Measurements from ENCODE around the gene XIRP1. TPM values are rescaled to one million over a fixed set of nuclear protein-coding genes. Genes with fewer than 3 reads are reported as not detected.

The XIRP1 gene
- total RNA-seq, 1 experiment from 2014 or later: not detected

GRCh38 chr3:39188271-39189149, 3.9 kb downstream of the XIRP1 start:
- DNase-seq (ENCODE audit: extremely low read depth, low read depth): no peak

- DNase-seq (ENCODE audit: extremely low read depth, low read depth): no peak
These were observed 4.8 kb downstream of the XIRP1 start for GRCh38 chr3:39187372-39188155.

- no peak for DNase-seq (ENCODE audit: extremely low read depth, low read depth)
These were observed 5.7 kb downstream of the XIRP1 start for GRCh38 chr3:39186692-39187151.

GRCh38 chr3:39185959-39186691, 6.3 kb downstream of the XIRP1 start:
- DNase-seq (ENCODE audit: extremely low read depth, low read depth): no peak

GRCh38 chr3:39185326-39185958, 7.0 kb downstream of the XIRP1 start:
- no peak for DNase-seq (ENCODE audit: extremely low read depth, low read depth)

- no peak for DNase-seq (ENCODE audit: extremely low read depth, low read depth)
These were observed 7.5 kb downstream of the XIRP1 start for GRCh38 chr3:39184968-39185285.

GRCh38 chr3:39184081-39184967, 8.1 kb downstream of the XIRP1 start:
- DNase-seq (ENCODE audit: extremely low read depth, low read depth): no peak

GRCh38 chr3:39183211-39184080, 8.9 kb downstream of the XIRP1 start:
- DNase-seq (ENCODE audit: extremely low read depth, low read depth): no peak

- no peak for DNase-seq (ENCODE audit: extremely low read depth, low read depth)
These were observed 10.7 kb downstream of the XIRP1 start for GRCh38 chr3:39181408-39182335.

GRCh38 chr3:39180546-39181346, 11.6 kb downstream of the XIRP1 start:
- peak; percentile 59 for DNase-seq (ENCODE audit: extremely low read depth, low read depth)

- DNase-seq (ENCODE audit: extremely low read depth, low read depth): no peak
These were observed 12.2 kb downstream of the XIRP1 start for GRCh38 chr3:39180183-39180545.

- DNase-seq (ENCODE audit: extremely low read depth, low read depth): no peak
These were observed 13.8 kb downstream of the XIRP1 start for GRCh38 chr3:39178553-39178952.

- peak; percentile 75 for DNase-seq (ENCODE audit: extremely low read depth, low read depth)
These were observed 14.6 kb downstream of the XIRP1 start for GRCh38 chr3:39177708-39178332.

GRCh38 chr3:39176025-39176714, 16.2 kb downstream of the XIRP1 start:
- no peak for DNase-seq (ENCODE audit: extremely low read depth, low read depth)

- no peak for DNase-seq (ENCODE audit: extremely low read depth, low read depth)
These were observed 18.9 kb downstream of the XIRP1 start for GRCh38 chr3:39173318-39174125.
